ENCODE data around the gene IL31.
A peak's percentile ranks its signal among the peaks of the same experiment; 100 is the strongest.
"Not testable (repeated sequence)": the region's sequence is repeated elsewhere in the genome, so short reads cannot be mapped to it uniquely, and the experiment has no call there.

Gene IL31

DNA sequence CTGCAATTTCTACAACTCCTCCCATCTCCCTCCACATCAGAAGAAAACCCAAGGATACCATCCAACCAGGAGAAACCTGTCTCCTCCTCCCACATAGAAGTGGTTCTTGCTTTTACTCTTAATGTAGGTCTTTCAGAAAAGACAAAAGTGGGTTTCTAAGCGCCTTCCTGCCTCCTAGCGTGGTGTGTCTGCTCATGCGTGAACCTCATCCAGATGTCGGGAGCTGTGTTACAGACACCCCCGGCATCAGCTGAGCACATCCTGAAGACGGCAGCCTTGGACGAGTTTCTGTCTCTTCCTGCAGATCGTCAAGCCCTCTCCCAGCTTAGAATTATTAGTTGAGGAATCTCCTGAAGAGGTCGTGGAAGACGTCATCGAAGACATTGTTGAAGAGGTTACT, 18.4 kb upstream of the IL31 start:
- DNase-seq (ENCODE audit: low read depth) = no peak

DNA sequence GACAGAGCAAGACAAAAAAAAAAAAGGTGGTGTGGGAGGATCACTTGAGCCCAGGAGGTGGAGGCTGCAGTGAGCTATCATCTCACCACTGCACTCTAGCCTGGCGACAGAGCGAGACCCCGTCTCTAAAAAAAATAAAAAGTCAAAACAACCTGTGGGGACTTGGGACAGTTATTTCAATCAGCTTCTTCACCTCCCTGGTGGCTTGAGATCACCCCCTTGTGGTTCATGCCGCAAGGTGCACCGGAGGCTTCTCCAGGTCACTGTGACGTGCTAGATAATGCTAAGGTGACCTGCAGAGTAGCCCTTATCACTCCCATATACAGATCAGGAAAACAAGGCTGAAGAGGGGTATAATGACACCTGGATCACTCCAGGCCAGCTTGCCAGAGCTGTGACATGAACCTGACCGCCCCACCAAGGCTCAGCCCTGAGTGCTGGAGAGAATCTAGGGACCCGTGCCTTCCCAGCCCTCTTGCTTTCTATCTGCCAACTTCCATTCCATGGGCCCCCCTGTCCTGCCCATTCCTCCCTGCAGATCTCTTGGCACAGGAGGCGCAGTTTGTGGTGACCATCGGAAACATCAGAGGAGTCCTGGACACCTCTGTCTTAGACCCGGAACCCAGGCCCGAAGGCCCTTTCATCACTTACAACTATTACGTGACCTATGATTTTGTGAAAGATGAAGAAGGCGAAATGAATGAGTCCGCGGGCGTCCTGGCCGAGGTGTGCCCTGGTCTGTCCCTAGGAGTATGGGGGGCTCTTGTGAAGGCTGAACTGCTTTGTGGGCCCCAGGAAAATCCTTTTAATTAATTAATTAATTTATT, 17.0 kb upstream of the IL31 start:
- peak; percentile 46 for DNase-seq (ENCODE audit: low read depth)

DNA sequence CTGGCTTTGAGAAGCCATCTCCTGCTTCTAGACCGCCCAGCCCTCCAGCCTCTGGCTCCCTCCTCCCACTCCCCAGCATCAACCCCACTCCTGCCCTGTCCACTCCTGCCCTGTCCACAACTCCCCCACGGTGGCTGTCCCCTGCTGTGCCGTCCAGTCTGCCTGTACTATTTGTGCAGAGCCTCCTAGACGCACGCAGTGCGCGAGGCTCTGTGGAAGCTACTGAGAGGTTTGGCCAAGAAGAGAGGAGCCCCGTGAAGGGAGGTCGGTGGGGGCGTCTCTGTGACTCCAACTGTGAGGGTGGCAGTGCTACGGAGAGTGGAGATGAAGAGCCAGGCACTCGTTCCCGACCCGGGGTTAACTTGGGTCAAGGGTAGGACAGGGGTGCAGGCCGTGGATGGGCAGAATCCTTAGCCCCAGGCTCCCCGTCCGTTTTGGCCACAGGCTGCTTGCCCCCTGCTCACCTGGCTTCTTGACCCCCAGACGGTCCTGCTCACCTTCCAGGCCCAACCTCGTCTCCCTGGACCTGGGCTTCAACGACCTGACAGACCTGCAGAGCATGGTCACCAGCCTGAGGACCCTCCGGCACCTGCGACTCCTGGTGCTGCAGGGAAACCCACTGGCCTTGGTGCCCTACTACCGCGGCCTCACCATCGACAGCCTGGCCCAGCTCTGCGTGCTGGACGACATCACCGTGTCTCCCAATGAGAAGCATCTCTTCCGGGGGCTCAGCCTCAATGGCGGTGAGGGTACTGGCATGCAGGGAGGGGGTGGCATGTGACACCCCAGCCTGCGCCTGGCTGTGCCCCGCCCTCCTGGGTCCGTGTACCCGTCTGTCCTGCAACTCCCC, 15.8 kb upstream of the IL31 start:
- no peak for DNase-seq (ENCODE audit: low read depth)

DNA sequence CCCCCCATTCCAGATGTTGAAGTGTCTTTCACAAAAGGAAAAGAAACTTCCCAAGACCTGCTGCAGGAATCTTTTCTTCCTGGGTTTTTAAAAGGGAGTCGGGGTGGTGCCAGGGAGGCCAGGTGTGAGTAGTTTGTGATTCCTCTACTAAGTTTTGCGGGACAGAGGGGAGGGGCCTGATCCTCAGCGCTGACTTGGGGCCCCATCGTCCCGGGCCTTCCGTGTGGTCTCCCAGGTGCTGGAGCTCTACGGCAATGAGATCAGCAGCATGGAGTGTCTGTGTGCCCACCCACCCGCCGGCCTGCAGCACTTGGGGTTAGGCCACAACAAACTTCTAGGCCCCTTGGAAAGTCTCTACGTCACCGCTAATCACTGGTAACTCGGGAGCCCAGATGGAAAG, 13.4 kb upstream of the IL31 start:
- DNase-seq (ENCODE audit: low read depth) = no peak

DNA sequence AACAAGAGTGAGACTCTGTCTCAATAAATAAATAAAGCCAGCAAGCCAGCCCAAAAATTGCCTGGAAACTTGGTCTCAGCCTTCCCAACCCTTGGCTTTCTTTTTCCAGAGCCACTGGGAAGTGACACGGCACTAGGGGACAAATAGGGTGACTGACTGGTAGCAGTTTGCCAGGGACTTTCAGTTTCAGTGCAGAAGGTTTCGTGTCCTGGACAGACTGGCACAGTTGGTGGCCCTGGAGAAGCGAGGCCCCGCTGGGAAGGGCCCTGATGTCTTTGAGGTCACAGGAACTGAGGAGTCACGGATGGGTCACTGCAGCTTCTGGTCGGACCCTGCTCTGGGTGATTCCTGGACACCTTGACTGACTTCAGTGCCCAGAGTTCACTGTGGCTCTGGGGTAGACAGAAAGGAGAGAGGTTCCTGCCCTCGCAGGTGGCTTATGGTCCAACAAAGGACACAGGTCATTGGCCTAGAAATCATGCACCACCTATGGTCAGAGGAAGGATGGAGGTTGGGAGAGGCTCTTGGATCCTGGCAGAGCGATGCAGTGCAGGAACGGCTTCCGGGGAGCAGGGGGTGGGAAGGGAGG, 11.6 kb upstream of the IL31 start:
- DNase-seq (ENCODE audit: low read depth) = no peak

DNA sequence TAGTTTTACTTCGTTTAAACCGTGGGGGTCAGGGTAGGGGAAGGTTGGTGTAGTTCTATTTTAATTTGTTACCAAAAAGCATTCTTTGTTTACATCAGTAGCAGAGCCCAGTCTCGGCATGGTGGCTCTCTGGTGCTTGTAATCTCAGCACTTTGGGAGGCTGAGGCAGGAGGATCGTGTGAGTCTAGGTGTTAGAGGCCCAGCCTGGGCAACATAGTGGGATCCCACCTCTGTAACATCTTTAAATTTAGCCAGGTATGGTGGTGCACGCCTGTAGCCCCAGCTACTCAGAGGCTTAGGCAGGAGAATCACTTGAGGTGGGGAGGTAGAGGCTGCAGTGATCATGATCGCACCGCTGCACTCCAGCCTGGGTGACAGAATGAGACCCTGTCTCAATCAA, 11.1 kb upstream of the IL31 start:
- no peak for DNase-seq (ENCODE audit: low read depth)

DNA sequence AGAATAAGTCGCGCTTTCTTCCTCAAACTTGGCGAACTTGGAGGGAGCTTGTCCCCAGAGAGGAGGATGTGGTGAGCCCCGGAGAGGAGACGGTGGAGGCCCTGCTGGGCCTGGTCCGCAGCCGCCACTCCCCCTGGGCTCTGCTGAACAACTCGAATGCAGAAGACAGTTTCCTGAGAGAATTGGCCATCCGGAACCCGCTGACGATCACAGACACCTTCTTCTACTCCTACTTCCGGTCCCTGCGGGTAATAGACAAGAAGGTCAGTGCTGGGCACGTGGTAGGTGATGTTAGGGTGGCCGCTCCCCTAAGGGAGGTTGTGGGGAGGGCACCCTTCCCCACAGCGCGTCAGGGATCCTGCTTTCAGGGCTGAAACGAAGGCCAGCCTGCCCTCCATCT, 10.5 kb upstream of the IL31 start:
- DNase-seq (ENCODE audit: low read depth) = no peak

DNA sequence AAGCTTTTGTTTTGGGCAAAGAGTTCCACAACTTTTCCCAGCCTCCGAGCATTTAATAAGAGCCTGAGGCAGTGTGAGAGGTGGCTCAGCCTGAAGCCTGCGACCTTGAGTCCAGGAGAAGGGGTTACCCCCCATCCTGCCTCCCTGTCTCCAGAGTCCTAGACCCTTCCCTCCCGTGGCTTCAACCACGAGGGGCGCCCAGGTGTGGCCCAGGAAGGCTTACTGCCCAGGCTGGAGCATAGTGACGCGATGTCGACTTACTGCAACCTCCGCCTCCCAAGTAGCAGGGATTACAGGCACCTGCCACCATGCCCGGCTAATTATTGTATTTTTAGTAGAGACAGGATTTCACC, 9.5 kb upstream of the IL31 start:
- DNase-seq (ENCODE audit: low read depth) = no peak

DNA sequence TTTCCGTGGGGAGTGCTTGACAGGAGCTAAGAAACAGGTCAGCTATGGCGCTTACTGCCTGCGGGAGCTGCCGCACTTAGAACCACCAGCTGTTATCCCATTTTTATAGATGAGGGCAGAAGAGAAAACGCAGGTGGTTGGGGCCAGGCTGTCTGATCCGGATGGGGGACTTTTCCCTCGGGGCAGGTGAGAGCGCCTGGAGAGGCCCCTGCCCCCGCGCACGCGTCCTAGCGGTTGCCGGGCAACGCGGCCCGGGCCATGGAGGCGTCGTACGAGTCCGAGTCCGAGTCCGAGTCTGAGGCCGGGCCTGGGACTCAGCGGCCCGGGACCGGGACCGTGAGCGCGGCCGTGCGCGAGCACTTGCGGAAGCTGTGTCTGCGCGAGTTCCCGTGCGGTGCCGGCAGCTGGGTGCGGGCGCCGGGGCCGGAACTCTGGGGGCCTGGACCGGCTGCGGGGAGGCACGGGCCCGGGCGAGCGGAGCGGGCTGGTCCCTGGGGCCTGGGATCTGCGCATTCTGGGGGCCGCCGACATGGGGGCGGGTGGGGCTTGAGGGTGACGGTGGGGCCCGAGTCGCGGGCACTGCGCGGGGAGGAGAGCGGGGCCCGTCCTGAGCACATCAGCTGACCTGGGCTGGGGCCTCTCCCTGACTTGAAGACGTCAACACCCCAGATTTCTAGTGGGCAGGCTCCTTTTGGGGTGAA, 9.0 kb upstream of the IL31 start, which contains the start of gene LRRC43:
TSS of gene LRRC43 (plus strand) at position 237 of the 701 bp plus-strand sequence. CDS start at position 259, 22 bp downstream.
- DNase-seq (ENCODE audit: low read depth) = peak; percentile 25

DNA sequence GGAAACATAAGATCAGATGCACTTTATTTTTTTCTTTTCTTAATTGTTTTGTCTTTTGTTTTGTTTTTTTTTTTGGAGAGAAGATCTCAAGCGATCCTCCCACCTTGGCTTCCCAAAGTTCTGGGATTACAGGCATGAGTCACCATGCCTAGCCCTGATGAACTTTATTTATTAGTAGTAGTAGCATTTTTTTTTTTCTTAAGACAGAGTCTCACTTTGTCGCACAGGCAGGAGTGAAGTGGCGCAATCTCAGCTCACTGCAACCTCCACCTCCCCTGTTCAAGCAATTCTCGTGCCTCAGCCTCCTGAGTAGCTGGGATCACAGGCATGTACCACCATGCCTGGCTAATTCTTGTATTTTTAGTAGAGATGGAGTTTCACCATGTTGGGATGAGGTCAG, 2.5 kb upstream of the IL31 start:
- not testable (repeated sequence) for DNase-seq (ENCODE audit: low read depth)

DNA sequence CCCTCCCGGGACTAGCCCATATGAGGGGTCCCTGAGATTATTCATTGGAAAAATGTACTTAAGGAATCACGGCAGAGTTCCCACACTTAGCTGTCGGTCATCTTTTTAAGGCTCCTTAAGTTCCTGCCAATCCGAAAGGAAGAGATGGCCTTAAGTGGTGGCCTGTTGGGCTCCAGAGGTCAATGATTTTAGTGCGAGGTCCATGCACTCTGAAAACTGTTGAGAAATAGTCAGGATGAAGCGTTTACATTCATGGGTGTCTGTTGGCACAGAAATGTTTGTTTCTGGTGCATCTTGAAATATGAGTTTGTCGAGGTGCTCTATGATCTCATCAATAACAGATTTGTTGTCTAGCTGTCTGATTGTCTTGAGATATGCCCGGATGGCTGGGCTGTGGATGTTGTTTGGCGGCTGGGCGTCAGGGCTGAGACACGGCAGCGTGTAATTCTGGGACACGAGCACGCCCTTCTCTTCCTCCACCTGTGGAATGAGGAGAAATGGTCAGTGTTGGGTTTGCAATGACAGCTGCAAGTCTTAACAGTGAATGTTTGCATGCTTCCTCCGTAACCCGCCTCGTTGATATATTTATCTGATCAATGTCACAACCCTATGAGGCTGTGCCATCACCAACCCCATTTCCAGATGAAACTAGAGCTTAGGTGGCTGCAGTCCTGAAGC, 1.6 kb downstream of the IL31 start:
- DNase-seq (ENCODE audit: low read depth) = no peak

DNA sequence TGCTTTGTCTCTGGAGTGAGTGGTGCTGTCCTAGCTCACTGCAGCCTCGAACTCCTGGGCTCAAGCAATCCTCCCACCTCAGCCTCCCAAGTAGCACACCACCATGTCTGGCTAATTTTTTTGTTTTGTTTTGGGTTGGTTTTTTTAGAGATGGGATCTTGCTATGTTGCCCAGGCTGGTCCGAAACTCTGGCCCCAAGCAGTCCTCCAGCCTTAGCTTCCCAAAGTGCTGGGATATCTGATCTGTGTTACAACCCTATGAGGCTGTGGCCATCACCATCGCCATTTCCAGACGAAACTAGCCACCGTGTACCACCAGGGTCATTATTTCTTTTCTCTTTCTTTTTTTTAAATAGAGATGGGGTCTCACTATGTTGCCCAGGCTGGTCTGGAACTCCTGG, 2.6 kb downstream of the IL31 start:
- no peak for DNase-seq (ENCODE audit: low read depth)

DNA sequence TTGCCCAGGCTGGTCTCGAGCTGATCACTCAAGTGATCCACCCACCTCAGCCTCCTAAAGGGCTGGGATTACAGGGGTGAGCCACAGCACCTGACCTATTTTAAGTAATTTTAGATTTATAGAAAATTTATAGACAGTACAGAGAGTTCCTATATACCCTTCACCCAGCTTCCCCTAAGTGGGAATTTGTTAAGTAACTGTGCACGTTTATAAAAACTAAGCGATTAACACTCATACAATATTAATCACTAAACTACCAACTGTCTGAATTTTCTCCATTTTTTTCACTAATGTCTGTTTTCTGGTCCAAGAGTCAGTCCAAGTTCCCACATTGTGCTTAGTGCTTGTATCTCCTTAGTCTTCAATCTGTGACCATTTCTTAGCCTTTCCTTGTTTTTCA, 5.5 kb downstream of the IL31 start:
- no peak for DNase-seq (ENCODE audit: low read depth)

DNA sequence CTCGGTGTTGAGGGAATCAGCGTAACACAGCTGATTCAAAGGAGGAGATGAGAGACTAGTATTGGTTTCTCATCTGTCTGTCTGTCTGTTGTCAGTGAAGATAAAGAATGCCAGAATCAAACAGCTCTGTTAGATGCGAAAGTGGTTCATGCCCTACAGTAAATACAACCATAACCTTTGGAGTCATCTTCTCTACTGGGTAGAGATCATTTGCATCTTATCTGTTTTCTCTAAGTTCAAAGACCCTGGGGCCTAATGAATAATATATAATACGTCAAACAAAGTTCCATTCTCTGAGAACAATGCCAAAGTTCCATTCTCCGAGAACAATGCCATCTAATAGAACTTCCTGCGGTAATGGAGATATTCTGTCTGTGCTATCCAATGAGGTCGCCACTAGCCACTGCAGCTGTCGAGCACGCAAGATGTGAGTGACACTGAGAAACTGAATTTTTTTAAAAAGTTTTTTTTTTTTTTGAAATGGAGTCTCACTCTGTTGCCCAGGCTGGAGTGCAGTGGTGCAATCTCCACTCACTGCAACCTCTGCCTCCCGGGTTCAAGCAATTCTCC, 6.6 kb downstream of the IL31 start:
- no peak for DNase-seq (ENCODE audit: low read depth)

DNA sequence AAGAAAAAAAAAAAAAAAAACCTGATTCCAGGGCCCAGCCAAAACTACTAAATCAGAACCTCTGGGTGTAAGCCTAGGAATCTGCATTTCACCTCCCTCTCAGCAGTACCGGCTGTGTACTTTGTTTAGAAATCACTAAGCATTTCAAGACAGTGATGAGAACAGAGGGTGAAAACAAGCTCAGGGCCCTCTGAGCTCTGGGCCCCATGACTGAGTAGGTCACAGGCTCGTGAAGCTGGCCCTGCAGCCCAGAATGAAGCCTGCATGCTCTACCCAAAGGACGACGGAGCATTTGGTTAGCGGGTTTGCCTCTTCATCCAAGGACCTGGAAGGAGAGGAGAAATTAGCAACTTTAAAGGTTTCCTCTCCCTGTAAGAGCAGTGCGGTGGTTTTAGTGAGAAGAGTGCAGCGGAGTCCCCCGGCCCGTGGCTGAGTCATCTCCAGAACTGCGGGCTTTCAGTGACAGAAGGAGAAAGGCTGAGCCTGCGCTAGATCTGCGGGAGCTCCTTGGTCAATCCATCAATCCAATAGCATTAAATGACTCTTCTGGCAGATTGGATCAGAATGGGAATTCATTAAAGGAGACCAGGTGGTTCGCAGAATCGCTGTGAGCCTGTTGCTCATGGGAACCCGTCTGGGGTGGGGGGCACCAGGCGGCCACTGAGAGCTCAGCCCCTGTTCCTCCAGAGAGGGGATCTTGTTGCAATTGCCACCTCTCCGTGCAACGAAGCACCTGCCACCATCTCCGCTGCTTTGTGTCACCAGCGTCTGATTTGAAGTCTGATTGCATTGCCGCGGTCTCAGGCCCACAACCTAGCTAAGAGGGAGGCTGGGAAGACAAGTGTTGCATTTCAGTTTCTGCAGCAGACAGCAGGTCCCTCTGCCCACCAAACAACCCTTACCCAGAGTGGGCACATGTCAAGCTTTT, 7.3 kb downstream of the IL31 start:
- no peak for DNase-seq (ENCODE audit: low read depth)

DNA sequence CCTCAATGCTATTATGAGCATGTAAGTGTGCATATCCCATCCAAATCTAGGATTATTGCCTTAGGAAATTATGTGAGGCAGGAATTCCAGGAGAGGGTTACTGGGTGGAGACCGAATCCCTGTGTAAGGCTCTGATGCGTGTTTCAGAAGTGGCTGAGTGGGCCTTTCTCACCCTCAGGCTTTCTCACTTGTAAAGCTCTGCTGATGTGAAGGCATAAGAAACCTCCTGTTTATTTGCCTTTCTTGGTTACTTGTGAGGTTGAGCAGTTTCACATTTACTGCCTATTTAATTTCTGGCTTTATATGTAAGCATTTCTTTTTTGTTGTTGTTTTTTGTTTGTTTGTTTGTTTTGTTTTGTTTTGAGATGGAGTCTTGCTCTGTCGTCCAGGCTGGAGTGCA, 11.0 kb downstream of the IL31 start:
- no peak for DNase-seq (ENCODE audit: low read depth)

DNA sequence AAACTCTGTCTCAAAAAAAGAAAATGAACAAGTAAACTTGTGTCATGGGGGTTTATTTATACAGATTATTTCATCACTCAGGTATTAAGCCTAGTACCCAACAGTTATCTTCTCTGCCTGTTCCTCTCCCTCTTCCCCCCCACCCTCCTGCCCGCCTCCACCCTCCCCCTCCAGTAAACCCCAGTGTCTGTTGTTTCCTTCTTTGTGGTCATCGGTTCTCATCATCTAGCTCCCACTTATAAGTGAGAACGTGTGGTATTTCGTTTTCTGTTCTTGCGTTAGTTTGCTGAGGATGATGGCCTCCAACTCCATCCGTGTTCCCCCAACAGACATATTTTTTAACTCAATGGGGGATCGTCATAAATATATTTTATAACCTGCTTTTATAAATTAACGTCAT, 12.3 kb downstream of the IL31 start:
- DNase-seq (ENCODE audit: low read depth) = no peak

DNA sequence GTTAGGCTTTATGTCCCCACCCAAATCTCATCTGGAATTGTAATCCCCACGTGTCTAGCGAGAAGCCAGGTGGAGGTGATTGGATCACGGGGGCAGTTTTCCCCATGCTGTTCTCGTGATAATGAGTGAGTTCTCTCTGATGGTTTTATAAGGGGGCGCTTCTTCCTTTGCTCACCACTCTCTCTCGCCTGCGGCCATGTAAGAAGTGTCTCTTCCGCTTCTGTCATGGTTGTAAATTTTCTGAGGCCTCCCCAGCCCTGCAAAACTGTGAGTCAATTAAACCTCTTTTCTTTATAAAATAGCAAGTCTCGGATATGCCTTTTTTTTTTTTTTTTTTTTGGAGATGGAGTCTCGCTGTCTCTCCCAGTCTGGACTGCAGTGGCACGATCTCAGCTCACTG, 13.3 kb downstream of the IL31 start:
- no peak for DNase-seq (ENCODE audit: low read depth)

DNA sequence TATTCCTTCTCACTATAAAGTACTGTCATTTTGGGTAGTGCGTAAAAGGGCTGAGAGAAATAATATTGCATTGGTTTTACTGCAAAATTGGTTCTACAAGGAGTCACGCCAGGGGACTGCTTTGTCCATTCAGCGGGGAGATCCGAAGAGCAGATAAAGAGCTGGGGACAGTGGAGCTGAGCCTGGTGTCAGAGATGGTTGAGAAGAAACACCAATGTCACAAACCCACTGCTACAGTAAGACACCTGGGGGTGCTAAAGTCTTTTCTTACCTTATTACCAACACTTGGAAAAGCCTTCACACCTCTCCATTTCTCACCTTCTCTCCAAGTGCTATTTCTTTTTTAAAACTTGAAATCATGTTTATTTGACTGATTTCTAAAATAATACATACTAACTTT, 14.1 kb downstream of the IL31 start:
- no peak for DNase-seq (ENCODE audit: low read depth)

DNA sequence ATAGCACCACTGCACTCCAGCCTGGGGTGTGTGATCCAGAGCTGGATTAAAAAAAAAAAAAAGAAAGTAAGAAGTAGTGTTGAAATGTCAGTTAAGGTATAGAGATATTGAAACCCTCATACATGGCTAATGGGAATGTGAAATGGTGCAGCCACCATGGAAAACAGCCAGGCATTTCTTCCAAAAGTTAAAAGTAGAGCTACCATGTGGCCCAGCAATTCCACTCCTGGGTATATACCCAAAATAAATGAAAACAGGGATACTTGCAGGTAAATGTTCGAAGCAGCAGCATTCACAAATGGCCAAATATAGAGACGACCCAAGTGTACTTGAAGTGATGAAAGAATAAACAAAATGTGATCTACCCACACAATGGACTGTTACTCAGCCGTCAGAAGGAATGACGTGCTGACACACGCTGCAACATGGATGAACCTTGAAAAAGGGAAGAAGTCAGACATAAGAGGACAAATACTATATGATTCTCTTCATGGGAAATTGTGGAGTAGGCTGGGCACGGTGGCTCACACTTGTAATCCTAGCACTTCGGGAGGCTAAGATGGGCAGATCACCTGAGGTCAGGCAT, 15.2 kb downstream of the IL31 start:
- DNase-seq (ENCODE audit: low read depth) = no peak
